K562 (cell line): ENCODE measurements around the gene PARD3. TPM values are rescaled to one million over a fixed set of nuclear protein-coding genes. Genes with fewer than 3 reads are reported as not detected.

Experiments used
- ZNF212 ChIP-seq: fragments of 450-650 bp; formaldehyde crosslinking; IDR thresholded peaks from 2 replicates; pipeline ENCODE4 v1.4.0; 2020; ENCODE audit warnings: mild to moderate bottlenecking
- polyA plus RNA-seq, 8 experiments: library from polyadenylated mRNA; depleted of rRNA in 4 of 8; stranded (reverse) in 5 of 8; unstranded in 3 of 8; fragments of >200 nt; fragmentation: Nextera tagmentation in 2 of 8; fragmentation: Illumina TruSeq in 1 of 8; extraction: Ambion mirVana in 2 of 8; extraction: Trizol in 1 of 8; gene quantifications; 2 replicates each; pipeline versions ENCODE4 v1.2.1 to v1.2.3, GENCODE V29; 2011 to 2014; ENCODE audit warnings: inconsistent platforms in 1 of 8, missing spikeins in 1 of 8
- total RNA-seq, 7 experiments: library from RNA; depleted of rRNA in 6 of 7; stranded (reverse); fragments of >200 nt in 6 of 7; fragmentation: Illumina TruSeq in 2 of 7; extraction: Trizol in 2 of 7; gene quantifications; 2 replicates each; pipeline versions ENCODE4 v1.2.1 to v1.2.3, GENCODE V29; 2011 to 2021; ENCODE audit warnings: low replicate concordance in 1 of 7
- TF ChIP-seq, protein P1 (sequence below): fragments of 450-650 bp; IDR thresholded peaks from 2 replicates; pipeline ENCODE4 v1.6.1; 2016; ENCODE audit warnings: low read depth
- TF ChIP-seq, protein P2 (sequence below): IDR thresholded peaks from 2 replicates; pipeline ENCODE4 v1.6.1; 2011; ENCODE audit warnings: borderline replicate concordance, low read depth, mild to moderate bottlenecking, moderate library complexity, low read length; ENCODE audit not compliant: insufficient read depth, poor library complexity, severe bottlenecking

The PARD3 gene
- total and polyA plus RNA-seq, 9 of the 15 experiments (the other 6 are each of a cell fraction or from before 2014, with no cell fraction given) = 2.7 to 11.7 (median 7.7) TPM

DNA sequence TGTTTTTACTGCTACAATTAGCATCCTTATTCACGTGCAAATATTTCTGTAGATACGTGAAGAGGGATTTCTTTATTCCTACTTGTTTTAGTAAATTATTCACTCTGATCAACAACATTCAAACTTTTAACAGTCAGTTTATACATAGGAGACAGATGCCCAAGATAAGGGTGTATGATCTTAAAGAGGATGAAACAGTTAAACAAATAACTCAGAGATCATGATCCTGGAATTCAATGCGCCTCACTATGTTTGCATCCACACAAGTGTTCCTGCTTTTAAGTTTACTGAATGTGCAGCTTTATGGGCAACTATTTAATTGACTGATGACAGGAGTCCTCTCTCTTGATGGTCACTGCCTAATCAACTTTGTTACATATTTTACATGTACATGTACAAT lies 394.8 kb downstream of the PARD3 start (continued):
- TF ChIP-seq, protein P1, sequence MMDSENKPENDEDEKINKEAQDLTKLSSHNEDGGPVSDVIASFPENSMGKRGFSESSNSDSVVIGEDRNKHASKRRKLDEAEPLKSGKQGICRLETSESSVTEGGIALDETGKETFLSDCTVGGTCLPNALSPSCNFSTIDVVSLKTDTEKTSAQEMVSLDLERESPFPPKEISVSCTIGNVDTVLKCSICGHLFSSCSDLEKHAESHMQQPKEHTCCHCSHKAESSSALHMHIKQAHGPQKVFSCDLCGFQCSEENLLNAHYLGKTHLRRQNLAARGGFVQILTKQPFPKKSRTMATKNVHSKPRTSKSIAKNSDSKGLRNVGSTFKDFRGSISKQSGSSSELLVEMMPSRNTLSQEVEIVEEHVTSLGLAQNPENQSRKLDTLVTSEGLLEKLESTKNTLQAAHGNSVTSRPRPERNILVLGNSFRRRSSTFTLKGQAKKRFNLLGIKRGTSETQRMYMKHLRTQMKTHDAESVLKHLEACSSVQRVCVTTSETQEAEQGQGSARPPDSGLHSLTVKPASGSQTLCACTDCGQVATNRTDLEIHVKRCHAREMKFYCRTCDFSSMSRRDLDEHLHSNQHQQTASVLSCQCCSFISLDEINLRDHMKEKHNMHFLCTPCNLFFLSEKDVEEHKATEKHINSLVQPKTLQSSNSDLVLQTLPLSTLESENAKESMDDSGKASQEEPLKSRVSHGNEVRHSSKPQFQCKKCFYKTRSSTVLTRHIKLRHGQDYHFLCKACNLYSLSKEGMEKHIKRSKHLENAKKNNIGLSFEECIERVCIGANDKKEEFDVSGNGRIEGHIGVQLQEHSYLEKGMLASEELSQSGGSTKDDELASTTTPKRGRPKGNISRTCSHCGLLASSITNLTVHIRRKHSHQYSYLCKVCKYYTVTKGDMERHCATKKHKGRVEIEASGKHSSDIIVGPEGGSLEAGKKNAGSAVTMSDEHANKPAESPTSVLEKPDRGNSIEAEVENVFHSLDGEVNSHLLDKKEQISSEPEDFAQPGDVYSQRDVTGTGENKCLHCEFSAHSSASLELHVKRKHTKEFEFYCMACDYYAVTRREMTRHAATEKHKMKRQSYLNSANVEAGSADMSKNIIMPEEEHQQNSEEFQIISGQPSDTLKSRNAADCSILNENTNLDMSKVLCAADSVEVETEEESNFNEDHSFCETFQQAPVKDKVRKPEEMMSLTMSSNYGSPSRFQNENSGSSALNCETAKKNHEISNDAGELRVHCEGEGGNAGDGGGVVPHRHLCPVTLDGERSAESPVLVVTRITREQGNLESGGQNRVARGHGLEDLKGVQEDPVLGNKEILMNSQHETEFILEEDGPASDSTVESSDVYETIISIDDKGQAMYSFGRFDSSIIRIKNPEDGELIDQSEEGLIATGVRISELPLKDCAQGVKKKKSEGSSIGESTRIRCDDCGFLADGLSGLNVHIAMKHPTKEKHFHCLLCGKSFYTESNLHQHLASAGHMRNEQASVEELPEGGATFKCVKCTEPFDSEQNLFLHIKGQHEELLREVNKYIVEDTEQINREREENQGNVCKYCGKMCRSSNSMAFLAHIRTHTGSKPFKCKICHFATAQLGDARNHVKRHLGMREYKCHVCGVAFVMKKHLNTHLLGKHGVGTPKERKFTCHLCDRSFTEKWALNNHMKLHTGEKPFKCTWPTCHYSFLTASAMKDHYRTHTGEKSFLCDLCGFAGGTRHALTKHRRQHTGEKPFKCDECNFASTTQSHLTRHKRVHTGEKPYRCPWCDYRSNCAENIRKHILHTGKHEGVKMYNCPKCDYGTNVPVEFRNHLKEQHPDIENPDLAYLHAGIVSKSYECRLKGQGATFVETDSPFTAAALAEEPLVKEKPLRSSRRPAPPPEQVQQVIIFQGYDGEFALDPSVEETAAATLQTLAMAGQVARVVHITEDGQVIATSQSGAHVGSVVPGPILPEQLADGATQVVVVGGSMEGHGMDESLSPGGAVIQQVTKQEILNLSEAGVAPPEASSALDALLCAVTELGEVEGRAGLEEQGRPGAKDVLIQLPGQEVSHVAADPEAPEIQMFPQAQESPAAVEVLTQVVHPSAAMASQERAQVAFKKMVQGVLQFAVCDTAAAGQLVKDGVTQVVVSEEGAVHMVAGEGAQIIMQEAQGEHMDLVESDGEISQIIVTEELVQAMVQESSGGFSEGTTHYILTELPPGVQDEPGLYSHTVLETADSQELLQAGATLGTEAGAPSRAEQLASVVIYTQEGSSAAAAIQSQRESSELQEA = no peak
- no peak for TF ChIP-seq ZNF212 (CRISPR knock-in tag)
- TF ChIP-seq, protein P2, sequence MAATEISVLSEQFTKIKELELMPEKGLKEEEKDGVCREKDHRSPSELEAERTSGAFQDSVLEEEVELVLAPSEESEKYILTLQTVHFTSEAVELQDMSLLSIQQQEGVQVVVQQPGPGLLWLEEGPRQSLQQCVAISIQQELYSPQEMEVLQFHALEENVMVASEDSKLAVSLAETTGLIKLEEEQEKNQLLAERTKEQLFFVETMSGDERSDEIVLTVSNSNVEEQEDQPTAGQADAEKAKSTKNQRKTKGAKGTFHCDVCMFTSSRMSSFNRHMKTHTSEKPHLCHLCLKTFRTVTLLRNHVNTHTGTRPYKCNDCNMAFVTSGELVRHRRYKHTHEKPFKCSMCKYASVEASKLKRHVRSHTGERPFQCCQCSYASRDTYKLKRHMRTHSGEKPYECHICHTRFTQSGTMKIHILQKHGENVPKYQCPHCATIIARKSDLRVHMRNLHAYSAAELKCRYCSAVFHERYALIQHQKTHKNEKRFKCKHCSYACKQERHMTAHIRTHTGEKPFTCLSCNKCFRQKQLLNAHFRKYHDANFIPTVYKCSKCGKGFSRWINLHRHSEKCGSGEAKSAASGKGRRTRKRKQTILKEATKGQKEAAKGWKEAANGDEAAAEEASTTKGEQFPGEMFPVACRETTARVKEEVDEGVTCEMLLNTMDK = no peak
- TF ChIP-seq, all 486 proteins: peak for 0
